Lung (tissue), 12 donors: ENCODE results near the gene RIPOR2. TPM values are rescaled to one million over a fixed set of nuclear protein-coding genes. Genes with fewer than 3 reads are reported as not detected.

Experiments
- ATAC-seq: fragments of 200-7000 bp; cut with Tn5 transposase; one replicate; pipeline ENCODE4 v1.9.1; 2020; ENCODE audit warnings: moderate number of reproducible peaks; ENCODE audit not compliant: insufficient read depth, low FRiP score
- DNase-seq, 3 donors: peaks; one replicate each; pipeline ENCODE4 v3.0.0-alpha.2; 2013 to 2017
- H3K27ac ChIP-seq, 2 donors: one replicate each; pipeline ENCODE4 v1.5.1; 2013; ENCODE audit warnings: mild to moderate bottlenecking in 2 of 2, moderate library complexity in 2 of 2, control low read depth in 1 of 2, inconsistent platforms in 1 of 2, low read depth in 1 of 2, low read length in 1 of 2
- H3K27me3 ChIP-seq, 3 donors: one replicate each; pipeline ENCODE4 v1.5.1; 2013; ENCODE audit warnings: low read length in 2 of 3; ENCODE audit not compliant: control insufficient read depth in 3 of 3, insufficient read depth in 3 of 3
- H3K36me3 ChIP-seq, 4 donors: one replicate each; pipeline ENCODE4 v1.5.1; 2013; ENCODE audit warnings: low read length in 4 of 4, mild to moderate bottlenecking in 1 of 4, moderate library complexity in 1 of 4; ENCODE audit not compliant: control insufficient read depth in 4 of 4, insufficient read depth in 4 of 4
- H3K4me1 ChIP-seq, 5 donors: one replicate each; pipeline ENCODE4 v1.5.1; 2013; ENCODE audit warnings: low read length in 5 of 5, mild to moderate bottlenecking in 2 of 5, moderate library complexity in 1 of 5; ENCODE audit not compliant: control insufficient read depth in 5 of 5, insufficient read depth in 5 of 5
- H3K4me3 ChIP-seq: one replicate; pipeline ENCODE4 v1.5.1; 2013; ENCODE audit warnings: mild to moderate bottlenecking, control low read depth, moderate library complexity
- H3K9ac ChIP-seq, 2 donors: one replicate each; pipeline ENCODE4 v1.5.1; 2013; ENCODE audit warnings: low read length in 2 of 2, control low read depth in 1 of 2; ENCODE audit not compliant: insufficient read depth in 1 of 2
- H3K9me3 ChIP-seq, 4 donors: one replicate each; pipeline ENCODE4 v1.5.1; 2013; ENCODE audit warnings: low read length in 3 of 4, mild to moderate bottlenecking in 1 of 4, moderate library complexity in 1 of 4; ENCODE audit not compliant: control insufficient read depth in 4 of 4, insufficient read depth in 3 of 4
- CTCF ChIP-seq: IDR thresholded peaks from 2 replicates; pipeline ENCODE4 v1.5.1; 2012; ENCODE audit warnings: mild to moderate bottlenecking; ENCODE audit errors: control extremely low read depth, extremely low read depth
- WGBS, 2 donors: extraction: QIAGEN DNeasy Blood & Tissue Kit; methylation state at CpG; one replicate each; pipeline ENCODE4 v1.1.7; 2013; 5-methylcytosine and 5-hydroxymethylcytosine counted together
- polyA plus RNA-seq, 2 donors: library from polyadenylated mRNA; stranded (reverse); fragments of 200-250 nt; gene quantifications; one replicate each; pipeline ENCODE4 v1.2.1, GENCODE V29; 2013
- total RNA-seq, 2 donors: library from RNA; depleted of rRNA in 1 of 2; stranded (reverse); fragments of >200 nt in 1 of 2; gene quantifications; one replicate each; pipeline ENCODE4 v1.2.1, GENCODE V29; 2014 to 2021
- donor health status: control.
- donor health status: control.
- donor health status: Bipolar disorder and iron deficiency.
- donor health status: healthy.
- donor health status: DM: yes; HTN: yes; CAD: no.

The RIPOR2 gene
- total and polyA plus RNA-seq, 4 donors: 7.9 to 97.6 (median 42.7) TPM

GRCh38 chr6:24932832-24933231 lies 2.9 kb downstream of the RIPOR2 start:
- Histone ChIP-seq H3K9ac (no peak overlapping the region), H3K4me3 (no peak overlapping the region), H3K4me1 (peaks cover 0 to 45% (median 33%) of the 10 kb centered on the region in 5 donors), H3K36me3 (no peaks in the 10 kb centered on the region), H3K27ac (no peak overlapping the region), H3K9me3 (peaks cover 0 to 2% (median 0%) of the 10 kb centered on the region in 4 donors), H3K27me3 (no peaks in the 10 kb centered on the region)
- no peak for ATAC-seq
- WGBS, 2 donors: 67 to 76% methylated on average over 3 of the region's 3 CpGs
- TF ChIP-seq CTCF: no peak
- no peak for DNase-seq

GRCh38 chr6:24931718-24932691 lies 3.8 kb downstream of the RIPOR2 start:
- TF ChIP-seq CTCF: no peak
- peaks cover 0 to 2% (median 0%) of the 10 kb centered on the region in 4 donors for H3K9me3 ChIP-seq
- H3K36me3 ChIP-seq: no peaks in the 10 kb centered on the region
- DNase-seq: peak in 1 of 3 donors; percentile 14
- 54 to 62% methylated on average over 7 of the region's 7 CpGs for WGBS, 2 donors
- no peak overlapping the region for H3K27ac ChIP-seq
- H3K4me1 ChIP-seq: peaks cover 0 to 48% (median 33%) of the 10 kb centered on the region in 5 donors
- no peak overlapping the region for H3K9ac ChIP-seq
- H3K27me3 ChIP-seq: no peaks in the 10 kb centered on the region
- ATAC-seq: no peak
- H3K4me3 ChIP-seq: no peak overlapping the region

DNA sequence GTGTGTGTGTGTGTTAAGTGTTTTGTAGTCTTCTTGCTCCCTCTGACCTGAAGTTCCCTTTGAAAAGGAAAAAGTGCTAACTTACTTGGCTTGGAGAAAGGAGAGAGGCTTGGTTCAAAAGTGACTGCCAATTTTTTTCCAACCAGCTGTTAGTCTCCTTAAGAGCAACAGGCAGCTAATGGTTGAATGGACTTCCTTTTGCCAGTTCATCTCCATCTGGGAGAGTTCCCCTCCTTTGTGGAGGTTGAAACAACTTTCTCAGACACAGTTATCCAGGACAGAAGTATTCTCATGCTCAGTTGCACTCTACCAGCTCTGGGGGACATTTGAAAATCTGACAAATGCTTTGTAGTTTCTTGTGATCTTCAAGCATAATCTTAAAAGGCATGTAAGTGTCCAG lies 4.5 kb downstream of the RIPOR2 start:
- H3K27ac ChIP-seq: no peak overlapping the region
- ATAC-seq (no peak), DNase-seq (peak; percentile 39 to 93 (median 89))
- peaks cover 0 to 50% (median 33%) of the 10 kb centered on the region in 5 donors for H3K4me1 ChIP-seq
- TF ChIP-seq CTCF: no peak
- H3K27me3 ChIP-seq: no peaks in the 10 kb centered on the region
- peaks cover 0 to 2% (median 0%) of the 10 kb centered on the region in 4 donors for H3K9me3 ChIP-seq
- no peak overlapping the region for H3K4me3 ChIP-seq
- H3K9ac ChIP-seq: no peak overlapping the region
- H3K36me3 ChIP-seq: no peaks in the 10 kb centered on the region
